Measurements from ENCODE around the gene ARPP19.

GRCh38 chr15:52575072-52575471 is 6.2 kb upstream of the ARPP19 start:
- TF ChIP-seq POLR2A (IDR thresholded peaks at IDR 0.05) (no peak), CTCF (IDR thresholded peaks at IDR 0.05) (no peak)
